Activated CD8-positive, alpha-beta memory T cell treated with anti-CD3 and anti-CD28 coated beads for 4 hours (primary cell): ENCODE data around the gene CADM1.

Source experiments
- DNase-seq, 2 donors: peaks; one replicate each; pipeline ENCODE4 v3.0.0-alpha.2; 2020; ENCODE audit warnings: low read depth in 2 of 2

CADM1 gene

DNA sequence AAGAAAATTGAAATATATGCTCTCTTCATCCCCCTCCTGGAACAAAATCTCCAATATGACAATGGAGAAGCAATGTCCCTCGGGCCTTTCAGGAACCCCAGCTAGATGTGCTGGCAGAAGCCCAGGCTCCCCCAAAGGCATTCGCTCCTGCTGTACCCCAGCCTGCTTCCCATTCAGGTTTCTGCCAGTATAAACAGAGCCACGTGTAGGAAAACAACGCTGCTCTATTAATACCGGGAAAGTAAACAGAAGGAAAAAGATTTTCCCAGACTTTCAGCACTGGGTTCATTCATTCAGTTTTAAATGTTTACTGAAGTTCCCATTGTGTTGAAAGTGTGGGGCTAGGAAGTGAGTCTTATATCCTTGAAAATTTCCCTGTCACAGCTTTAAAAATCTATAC is 147.1 kb downstream of the CADM1 start:
- no peak for DNase-seq

DNA sequence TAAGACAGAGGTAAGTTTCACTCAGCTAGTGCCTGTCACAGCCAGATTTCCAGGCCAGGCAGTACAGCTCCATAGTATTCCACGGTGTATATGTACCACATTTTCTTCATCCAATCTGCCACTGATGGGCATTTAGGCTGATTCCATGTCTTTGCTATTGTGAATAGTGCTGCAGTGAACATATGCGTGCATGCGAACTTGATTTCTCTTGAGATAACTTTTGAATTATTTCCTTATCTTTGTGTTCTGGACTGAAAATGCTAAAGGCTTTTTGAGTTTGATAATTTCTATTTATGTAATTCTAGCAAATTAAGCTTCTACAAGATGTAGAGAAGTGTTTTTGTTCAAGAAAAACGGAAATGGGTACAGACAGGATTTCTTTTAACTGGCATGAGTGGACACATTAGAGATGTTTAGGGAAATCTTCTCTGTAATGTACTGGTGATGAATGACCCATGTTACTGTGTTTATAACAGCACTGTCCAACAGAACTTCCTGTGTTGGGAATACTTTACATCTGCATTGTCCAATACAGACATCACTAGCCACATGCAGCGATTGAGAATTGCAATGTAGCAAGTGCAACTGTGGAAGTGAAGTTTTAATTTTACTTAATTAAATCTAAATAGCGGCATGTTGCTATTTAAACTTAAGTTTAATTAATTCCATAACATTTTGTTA is 151.3 kb downstream of the CADM1 start:
- no peak for DNase-seq

DNA sequence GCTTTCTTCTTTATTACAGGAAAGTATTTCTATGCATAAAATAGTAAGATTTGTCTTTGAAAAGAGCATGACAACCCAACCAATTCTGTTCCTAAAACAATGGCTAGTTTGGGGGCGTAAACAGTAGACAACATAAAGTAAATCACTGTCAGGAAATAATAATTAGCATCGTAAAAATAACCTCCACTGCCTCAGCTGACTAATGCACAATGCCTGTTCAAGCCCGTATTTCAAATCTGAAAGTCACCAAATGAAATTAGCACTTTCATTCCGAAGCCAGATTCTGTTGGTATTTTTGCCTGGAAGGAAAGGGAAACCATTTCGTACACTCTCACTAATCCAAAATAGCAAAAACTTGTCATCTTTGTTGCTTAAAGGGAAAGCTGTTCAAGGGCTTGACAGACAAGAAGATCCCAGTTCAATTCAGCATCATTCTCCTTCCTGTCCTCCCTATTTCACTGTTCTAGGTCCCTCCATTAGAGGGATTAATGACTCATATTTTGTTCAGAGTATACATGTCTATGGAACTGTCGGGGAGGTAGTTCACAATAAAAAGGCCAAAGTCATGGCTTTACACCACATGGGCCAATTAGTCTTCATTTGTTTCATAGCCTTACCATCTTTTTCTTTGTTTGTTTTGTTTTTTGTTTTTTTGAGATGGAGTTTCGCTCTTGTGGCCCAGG is 154.7 kb downstream of the CADM1 start:
- DNase-seq = no peak

DNA sequence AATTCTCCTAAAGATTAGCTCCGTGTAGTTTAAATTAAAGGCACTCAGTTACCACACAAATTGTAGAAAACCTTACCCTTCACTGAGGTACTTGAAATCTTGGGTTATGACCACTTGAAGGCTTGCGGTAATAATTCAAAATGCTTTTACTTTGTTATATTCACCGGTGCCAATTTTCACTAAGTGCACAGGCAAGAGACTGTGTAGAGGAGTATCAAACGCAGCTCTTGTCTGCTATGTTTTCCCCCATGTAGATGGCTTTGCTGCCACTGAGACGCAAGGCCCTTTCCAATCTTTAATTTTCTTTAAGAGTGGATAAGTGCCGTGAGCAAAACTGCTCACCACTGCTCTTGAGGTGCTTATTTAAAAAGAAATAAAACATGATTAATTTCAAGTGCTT is 155.8 kb downstream of the CADM1 start:
- no peak for DNase-seq

DNA sequence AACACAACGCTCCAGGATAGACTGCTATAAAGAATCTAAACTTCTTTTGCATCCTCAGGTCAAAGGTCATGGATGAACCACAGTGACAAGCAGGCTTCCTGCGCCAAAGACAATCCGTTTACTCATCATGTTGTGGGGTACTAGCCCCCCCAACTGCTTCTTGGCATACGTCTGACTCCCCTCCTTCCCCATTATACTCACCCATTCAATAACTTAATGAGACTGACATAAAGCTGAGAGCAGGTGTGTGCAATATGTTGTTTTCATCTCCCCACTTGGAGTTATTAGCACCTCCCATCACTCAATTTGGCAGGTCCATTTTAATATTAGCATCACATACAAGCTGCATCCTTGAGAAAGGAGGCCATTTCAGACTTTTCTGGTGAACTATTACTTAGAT is 157.1 kb downstream of the CADM1 start:
- no peak for DNase-seq

DNA sequence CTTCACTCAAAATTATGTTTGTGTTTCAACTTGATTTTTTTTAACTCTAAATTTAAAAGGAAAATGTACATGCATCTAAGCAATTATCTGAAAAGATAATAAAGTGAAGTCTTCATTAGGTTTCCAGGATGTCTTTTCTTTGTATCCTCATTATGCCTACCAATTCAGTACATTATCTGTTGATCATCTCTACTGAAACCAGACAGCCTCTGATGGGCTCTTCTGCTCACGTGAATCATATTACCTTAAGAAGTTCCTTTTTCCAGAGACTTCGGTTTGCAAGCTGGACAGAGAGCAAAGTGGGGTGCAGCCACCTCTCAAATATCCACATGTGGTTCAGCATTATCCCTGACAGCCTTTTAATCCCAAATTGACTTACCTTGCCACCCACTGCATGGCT is 158.4 kb downstream of the CADM1 start:
- DNase-seq = no peak

DNA sequence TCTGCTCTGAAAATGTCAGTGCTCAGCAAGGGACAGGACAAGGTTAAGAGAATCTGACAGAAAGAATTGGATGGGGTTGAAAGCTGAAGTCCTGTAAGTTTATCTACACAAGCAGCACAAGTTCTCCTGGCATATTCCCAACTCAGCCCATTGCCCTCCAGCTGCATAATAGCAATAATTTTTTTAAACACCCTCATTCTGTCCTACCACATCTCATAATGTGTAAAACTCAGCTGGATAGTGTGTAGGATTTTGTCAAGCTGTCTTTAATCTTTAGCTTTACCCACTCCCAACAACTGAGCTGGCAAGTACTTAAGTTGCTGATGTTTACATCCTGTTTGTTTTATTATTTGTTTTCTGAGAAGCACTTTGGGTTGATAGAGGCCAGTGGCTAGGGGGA is 158.9 kb downstream of the CADM1 start:
- no peak for DNase-seq

DNA sequence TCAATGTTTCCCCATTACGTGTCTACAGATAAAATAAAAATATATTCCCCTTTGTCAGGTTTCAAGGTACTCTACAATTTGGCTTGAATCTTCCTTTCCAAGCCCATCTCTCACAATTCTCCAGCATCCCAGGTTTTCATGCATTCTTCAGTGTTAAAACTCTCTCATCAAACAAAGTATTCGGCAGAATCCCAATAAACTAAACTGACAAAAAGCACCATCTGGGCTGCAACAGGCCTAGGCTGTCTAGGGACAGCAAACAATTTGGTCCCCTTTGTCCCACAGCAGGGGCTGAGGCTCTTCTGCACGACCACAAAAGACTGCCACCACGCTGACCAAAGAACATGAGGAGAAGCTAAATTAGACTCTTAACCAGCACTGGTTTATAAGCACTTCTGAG is 159.4 kb downstream of the CADM1 start:
- no peak for DNase-seq

DNA sequence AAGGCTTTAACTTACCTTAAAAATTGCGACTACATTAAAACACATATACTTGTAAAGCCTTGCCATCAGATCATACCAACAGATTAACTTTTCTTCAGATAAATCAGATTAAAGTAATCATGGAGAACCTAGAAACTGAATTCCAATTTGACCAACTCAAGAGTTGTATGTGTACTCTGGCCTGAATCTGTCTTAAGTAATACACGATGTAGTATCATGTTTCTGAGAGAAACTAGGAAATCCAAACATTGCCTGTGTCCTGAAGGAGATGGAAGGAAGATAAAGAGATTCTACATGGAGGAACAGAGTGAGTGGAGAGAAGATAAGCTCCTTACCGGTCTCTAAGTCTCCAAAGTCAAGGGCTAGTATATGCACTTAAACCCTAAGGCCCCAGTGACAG is 162.1 kb downstream of the CADM1 start:
- no peak for DNase-seq

DNA sequence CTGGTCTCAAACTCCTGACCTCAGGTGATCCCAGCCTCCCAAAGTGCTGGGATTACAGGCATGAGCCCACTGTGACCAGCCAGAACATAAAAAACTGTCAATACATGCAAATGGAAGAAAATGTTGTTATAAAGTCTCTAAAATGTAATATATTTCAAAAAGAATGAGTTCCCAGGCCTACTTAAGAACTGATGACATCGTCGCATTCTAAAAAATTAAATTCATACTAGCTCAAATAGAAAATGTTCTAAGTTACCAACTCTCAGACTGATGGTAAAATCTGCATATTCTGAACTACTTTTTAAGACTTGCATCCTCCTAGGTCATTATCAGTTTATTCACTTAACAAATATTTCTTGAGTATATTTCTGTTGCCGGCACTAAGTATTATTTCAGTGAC is 163.3 kb downstream of the CADM1 start:
- no peak for DNase-seq

DNA sequence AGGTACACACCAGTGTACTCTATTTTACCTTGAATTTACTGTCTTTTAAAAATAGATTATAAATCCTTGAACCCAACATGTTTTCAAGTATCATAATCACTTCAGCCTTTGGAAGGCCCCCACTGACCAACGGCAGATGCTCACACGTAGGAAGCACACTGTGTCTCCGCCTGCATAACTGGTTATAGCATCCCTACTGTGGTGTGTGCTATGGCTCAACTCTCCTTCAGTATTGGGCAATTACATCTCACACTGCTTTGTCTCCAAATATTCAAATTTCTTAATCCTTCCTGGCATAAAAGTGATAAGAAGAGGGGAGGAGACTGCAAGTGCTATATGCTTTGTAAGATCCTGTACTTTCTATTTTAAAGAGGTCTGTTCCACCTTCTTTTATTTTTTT is 165.7 kb downstream of the CADM1 start:
- DNase-seq = no peak

DNA sequence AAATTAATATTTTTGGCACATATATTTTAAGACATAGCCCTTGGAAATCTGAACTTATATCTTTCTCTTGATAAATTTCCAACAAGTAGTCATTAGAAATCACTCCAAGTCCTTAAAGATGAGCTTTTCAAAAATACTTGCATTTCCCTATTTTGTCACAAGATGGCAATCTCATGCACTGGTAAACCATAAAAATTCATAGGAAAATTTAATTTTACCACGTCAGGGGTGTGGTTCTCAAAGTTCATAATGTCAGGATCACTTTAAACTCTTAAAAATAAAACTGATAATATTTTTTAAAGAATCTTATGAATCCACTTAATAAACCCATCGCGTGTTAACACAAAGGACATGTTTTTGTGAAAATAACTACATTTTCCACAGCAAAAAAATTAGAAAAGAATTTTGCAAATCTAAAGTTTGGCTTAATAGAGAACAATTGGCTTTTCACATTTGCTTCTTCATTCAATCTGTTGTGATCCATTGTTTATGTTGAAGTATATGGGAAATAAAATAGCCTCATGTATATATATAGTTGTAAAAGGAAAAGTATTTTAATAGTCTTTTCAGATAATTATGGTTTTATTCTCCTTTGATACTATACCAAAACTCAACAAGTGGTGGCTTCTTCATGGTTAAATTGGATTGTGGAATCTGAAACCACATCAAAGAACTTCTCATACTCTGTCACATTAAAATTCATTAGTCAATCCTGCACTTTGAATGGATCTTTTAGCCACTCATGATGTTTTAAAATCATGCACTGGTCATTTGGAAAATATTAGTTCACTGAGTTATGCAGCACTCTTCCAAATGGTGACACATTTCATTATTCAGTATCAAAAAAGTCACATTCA is 169.1 kb downstream of the CADM1 start:
- no peak for DNase-seq

DNA sequence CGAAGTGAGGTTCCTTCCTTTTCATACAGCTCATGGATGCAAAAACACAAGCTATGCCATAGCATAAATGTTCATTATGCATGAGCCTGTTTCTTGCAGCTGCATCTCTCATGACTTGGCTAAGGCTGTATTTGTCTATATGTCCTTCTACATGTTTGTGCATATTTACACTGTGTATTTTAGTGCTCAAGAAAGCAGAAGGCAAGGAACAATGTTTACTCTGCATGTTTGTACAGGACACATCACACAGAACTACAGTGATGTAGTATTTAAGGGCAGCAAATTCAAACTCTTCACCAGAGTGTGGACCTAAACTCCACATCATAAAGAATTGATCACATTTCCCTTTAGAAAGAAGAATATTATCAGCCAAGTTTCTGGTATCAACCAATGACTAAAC is 170.3 kb downstream of the CADM1 start:
- DNase-seq = no peak

DNA sequence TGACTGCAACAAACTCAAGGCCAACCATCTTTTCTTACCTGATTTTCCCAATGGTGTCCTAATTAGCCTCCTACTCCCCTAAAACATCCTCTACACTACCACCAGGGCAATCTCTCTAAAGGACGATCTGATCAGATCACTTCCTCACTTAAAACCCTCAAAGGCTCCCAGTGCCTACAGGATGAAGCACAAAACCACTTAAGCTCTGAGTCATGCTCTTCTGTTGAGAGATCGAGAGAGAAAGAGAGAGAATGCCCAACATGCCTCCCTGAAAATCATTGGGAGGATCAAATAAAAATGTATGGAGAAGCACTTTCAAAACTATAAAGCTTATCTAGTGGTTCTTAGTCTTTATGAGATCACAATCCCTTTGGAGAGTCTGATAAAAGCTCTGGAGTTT is 171.1 kb downstream of the CADM1 start:
- no peak for DNase-seq

DNA sequence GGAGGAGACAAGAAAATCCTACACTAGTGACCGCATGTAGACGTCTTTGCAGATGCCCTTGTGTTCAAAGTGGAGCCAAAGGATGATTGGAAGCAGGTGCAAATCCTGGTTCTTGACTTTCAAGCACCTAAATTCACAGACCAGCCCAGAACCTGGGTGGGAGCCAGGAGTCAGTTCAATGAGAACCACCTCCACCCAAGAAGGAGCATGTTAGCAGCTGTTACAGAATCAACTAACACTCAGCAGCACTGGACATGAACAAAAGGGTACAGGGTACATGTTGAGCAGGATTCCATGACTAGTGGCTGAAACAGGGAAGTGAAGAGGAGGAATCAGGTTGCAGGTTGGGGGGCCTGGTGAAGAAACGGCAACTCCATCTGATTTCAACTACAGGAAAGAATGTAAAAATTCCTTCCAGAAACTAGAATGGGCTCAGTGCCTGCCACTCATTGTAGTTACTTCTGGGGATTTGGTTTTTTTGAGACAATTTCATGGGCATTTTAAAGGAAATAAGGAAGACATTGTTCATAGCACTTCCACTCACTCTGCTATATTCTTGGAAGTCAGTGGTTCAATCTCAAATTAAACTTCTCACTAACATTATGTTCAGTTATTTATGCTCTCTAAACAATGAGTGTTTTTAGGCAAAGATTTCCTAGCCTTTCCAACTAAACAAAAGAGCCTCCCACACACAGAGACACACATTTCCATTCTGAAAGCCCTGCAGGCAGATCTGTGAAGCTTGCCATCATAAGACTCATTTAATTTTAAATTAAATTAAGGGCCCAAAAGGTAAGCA is 173.3 kb downstream of the CADM1 start:
- no peak for DNase-seq

DNA sequence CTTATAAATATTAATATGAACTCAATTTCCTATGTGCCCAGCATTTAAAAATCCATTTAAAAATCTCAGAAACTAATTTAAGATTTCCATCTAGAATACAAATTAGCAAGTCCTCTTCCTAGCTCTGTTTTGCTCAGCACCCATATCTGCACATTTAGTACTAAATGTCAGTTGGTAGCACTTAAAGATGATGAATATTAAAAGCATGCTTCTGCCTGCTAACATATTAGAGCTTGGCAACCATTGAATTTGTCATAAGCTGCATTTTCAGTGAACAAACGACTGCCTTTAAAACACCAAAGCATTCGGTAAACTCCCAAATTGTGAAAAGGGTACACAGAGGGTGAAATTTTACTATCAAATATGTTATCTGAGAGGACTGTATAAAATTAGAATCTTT is 177.7 kb downstream of the CADM1 start:
- DNase-seq = no peak

DNA sequence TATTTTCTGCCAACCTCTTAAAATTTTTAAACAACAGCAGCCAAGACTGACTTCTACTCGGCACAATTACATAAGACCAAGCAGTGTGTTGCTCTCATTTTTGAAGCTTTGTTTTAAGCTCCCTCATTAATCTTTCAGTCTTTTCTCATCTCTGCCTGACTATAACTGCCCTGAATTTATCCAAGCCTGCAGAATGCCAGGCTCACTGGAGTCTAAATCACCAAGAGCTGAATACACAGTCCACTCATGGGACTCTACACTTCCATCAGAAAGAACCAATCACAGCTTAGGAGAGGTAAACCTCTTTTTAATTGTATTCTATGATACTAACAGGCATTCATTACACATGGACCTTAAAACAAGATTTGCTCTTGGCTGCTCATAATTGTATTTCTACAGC is 178.7 kb downstream of the CADM1 start:
- no peak for DNase-seq

DNA sequence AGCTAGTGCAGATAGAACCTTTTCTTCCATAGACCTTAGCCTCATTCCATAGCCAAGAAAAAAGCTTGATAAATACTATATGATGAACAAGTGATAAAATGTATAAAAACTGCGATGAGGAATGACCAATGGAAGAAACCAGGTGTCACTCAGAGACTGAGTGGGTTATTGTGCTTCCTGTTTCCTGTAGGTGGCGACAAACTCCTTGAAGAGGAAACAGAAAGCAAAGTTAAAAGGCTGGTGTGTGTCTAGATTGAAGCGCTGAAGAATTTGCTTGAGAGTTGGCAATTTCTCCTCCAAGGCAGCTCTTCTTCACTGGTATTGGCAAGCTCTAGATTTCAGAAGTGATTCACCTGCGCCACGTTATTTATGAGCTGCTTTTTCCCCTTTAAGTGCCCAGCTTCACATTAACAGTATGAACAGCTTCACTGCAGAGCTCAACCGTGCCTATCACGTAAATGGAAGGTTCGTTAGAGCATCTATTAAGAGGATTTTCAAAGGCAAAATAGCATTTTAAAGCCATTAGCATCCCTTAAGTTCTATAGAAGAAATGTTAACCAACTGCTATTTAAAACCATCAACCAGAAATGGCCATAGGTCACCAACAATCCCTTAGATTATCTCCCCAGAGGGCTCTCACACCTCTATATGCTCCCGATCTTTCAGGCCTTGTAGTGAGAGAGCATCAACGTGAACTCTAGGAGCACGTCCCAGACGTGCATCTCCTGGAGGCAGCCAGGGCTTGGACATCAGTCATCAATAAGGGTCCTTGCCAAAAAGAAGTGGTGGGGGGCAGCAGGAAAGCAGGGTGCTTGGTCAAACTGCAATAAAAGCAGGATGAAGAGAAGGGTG is 179.4 kb downstream of the CADM1 start:
- DNase-seq = peak in 1 of 2 donors; percentile 5

DNA sequence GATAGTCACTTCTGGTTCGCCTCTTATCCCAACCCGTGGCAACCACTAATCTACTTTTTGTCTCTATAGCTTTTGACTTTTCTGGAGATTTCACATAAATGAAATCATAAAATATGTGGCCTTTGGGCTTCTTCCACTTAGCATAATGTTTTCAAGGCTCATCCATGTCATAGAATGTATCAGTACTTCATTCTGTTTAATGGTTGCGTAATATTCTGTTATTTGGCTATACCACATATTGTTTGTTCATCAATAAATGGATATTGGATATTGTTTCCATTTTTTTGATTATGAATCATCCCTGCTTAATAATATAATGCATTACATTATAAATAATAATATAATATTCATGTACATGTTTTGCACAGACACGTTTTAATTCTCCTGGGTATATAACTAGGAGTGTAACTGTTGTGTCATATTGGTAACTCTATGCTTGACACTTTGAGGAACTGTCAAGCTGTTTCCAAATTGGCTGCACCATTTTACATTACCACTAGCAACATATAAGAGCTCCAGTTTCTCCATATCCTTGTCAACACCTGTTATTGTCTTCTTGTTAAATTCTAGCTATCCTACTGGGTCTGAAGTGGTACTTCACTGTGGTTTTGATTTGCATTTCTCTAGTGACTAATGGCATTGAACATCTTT is 181.5 kb downstream of the CADM1 start:
- no peak for DNase-seq

DNA sequence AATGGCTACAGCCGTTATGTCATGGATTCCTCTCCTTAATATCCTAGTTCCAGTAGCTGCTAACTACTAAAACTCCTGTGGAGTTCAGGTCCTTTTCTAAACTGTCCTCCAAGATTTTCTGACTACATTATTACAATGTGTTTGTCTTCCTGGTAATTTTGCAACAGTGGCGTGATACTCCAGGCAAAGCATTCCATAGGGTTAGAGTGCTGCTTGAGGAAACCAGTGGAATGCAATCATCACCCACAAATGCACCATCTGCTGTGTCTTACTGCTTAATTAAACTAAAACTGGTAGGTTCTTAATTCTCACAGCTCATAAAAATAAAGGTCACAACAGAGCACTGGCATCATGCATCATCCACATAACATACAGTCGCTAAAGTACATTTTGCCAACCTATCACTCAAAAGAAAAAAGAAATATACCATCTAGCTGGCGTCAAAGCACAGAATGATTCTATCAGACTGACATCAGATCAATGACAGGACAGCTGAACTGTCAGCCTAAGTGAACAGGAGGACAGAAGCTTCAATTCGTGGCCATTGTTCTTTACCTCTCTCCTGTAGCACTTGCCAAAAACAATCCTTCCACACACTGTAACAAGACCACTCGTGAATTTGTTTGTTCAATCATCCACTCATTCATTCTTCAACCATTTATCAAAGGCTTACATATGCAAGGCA is 182.5 kb downstream of the CADM1 start:
- DNase-seq = no peak
